Stimulated activated CD4-positive, alpha-beta T cell treated with anti-CD3 and anti-CD28 coated beads, Interleukin-1b, Interleukin-23, amount 100 ng/mL, for 1 hour (primary cell): ENCODE measurements around the gene PAIP1.
A peak's percentile ranks its signal among the peaks of the same experiment; 100 is the strongest.
"Not testable (repeated sequence)": the region's sequence is repeated elsewhere in the genome, so short reads cannot be mapped to it uniquely, and the experiment has no call there.

ENCODE experiments used
- DNase-seq, 2 donors: peaks; one replicate each; pipeline ENCODE4 v3.0.0-alpha.2; 2020; ENCODE audit warnings: low read depth in 2 of 2

The PAIP1 gene, protein sequence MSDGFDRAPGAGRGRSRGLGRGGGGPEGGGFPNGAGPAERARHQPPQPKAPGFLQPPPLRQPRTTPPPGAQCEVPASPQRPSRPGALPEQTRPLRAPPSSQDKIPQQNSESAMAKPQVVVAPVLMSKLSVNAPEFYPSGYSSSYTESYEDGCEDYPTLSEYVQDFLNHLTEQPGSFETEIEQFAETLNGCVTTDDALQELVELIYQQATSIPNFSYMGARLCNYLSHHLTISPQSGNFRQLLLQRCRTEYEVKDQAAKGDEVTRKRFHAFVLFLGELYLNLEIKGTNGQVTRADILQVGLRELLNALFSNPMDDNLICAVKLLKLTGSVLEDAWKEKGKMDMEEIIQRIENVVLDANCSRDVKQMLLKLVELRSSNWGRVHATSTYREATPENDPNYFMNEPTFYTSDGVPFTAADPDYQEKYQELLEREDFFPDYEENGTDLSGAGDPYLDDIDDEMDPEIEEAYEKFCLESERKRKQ

DNA sequence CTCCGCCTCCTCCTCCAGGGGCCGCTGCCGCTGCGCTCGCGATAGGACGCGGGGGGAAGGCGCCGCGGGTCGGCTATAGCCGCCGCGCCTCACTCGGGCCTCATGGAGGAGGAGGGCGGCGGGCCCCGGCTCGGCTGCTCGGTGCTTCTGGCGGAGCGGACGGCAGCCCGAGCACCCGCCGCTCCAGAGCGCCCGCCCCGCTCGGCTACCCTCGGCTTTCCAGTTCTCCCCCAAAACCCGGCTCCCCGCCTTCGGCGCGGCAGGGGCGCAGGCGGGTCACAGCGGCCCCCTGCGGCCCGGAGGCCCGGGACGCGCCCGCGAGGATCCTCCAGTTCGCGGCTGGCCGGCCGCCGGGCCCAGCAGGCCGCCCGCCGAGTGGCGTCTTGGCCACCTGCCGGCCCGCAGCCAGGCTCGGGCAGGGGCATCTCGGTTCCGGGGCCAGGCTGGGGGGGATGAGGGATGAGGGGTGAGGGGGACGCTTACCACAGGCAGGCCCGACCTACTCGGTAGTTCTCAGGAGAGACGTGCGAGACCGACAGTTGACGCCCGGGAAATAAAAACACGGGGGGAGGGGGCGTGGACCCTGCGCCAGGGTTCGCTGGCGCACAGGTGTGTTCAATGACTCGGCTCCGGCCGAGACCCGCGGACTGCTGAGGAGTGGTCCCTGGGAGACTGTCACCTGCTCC lies at the start of gene PAIP1:
Gene PAIP1 (minus strand): TSS at position 221 of the 686 bp plus-strand sequence. CDS start 231 bp downstream, outside the sequence.
- peak; percentile 47 to 58 for DNase-seq

DNA sequence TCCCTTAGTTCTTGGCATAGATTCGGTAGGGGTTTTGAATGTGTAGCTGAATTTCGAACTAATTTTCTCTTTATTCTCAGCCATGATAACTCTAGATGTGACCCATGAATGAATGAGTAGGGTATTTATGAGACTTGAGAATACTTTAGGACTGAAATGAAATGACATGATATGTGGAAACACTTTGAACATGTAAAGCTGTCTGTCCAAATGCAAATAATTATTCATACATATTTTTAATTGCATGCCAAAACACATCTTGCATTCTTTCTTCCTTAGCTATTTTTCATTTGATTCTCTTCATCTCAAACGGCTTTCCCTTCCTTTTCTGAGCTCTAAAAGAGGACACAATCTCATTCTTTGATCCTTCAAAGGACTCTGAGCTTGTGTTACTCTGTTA lies 49.5 kb upstream of the PAIP1 start:
- DNase-seq = no peak

DNA sequence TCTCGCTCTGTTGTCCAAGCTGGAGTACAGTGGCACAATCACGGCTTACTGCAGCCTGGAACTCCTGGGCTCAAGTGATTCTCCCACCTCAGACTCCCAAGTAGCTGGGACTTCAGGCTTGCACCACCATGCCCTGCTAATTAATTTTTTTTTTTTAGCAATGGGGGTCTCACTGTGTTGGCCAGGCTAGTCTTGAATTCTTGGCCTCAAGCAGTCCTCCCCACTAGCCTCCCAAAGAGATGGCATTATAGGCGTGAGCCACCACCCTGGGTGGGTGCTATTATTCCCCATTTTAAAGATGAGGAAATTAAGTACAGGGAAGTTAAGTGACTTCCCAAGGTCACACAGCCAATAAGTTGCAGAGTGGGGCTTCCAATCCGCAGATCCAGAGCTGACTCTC lies 47.8 kb upstream of the PAIP1 start:
- no peak for DNase-seq

DNA sequence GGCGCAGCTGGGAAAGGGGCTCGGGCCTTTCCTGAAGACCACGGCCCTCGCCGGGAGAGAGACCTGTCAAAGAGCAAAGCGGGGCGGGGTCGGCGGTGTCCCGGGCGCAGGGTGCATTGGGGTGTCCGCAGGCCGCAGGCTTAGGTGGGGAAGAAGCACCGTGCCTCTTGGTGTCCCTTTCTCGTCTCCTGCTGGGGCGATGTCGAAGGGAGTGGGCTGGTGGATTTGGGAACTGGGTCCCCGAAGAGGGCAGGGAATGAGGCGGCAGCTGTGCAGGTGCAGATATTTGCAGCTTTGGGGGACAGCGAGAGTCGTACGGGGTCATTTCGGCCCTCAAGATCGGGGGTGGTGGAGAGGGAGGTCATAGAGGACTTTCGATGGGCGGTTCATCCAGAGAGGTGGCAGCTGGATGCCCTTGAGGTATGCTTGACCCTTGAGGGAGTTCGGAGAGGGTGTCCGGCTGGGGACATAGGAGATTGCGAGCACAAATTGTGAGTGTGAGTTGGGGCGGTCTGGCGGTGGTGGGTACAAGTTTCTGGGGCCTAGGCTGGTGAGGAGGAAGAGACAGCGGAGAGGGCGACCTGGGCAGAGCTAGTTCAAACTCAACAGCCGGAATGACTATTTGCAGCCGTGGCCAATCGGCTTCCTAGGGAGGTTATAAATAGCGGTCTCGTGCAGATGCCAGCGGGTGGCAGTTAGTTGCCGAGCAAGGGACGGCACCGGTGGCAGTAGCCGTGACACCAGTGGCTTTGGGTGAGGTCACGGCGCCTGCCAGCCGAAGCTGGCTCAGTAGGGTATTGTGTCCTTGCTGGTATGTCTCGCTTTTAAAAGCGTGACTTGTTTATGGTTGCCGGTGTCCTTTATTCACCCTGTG lies 46.7 kb upstream of the PAIP1 start:
- peak in 1 of 2 donors; percentile 30 for DNase-seq

DNA sequence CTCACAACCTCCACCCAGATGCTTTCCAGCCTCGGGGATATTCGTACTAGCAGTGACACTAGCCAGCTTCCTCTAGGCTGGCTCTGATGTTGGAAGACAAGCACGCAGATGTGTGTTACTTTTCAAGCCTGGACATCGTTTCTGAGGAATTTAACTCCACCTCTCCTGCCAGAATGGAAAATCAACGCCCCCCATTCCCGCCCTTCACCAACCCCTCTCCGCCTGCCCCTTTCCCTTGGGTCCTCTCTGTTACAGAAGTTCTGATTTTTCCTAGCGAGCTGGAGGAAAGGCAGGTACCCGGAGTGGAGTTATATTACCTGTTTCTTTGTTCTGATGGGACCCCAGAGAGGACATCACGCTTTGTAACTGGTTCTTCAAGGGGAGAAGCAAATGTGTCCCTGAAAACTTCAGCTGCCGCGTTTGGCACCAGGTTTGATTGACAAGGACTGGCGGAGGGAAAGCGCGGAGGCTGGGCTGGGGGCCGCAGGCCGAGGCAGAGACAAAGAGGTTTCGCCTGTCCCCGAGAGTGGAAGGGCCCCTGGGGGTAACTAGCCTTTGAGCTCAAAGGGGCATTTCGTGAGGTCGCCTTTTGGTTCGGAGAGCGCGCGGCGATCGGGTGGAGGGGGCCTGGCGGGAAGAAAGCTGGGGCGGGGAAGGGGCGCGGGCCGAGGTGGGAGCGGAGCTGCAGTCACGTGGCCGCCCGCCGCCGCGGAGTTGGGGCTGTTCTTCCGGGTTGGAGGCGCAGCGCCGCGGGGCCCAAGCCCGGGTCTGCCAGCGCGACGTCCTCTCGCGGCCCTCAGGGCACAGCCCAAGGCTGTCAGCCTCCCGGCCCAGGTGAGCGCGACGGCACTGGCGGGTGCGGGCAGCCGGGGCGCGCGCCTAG lies 45.8 kb upstream of the PAIP1 start, which contains the start of gene NNT:
Gene NNT (plus strand): TSS at position 720 of the 883 bp plus-strand sequence. CDS start 6,016 bp downstream, outside the sequence.
- peak; percentile 32 to 44 for DNase-seq

DNA sequence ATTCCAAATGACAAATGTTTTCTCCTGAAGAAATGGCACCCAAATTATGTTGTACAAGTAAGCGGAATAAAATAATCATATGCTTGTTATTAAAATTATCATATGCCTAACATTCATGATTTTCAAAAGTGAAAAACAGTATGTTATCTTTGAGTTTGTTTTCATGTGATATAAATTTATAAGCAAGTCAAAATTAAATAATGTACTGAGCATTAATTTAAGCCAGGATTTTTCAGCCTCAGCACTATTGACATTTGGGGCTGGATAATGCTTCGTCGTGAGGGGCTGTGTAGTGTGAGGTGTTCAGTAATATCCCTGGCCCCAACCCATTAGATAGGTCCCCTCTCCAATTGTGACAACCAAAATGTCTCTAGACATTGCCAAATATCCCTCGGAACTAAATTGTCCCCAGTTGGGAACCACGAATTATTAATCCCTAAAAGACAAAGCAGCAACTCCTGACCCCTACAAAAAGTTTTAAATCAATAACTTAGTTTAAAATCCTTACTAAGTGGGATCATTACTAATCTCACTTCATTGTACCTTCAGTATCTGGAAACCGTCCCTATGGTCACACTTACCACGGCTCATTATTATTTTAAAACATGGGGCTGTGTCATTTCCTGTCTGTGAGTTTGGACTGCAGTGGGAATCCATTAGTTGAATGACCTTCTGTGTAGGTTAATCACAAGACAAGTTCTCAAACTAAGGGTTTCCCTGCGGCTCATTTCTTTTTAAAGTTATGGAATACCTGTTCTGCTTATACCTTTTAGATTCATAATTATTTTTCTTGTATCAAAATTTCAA lies 44.8 kb upstream of the PAIP1 start:
- no peak for DNase-seq

DNA sequence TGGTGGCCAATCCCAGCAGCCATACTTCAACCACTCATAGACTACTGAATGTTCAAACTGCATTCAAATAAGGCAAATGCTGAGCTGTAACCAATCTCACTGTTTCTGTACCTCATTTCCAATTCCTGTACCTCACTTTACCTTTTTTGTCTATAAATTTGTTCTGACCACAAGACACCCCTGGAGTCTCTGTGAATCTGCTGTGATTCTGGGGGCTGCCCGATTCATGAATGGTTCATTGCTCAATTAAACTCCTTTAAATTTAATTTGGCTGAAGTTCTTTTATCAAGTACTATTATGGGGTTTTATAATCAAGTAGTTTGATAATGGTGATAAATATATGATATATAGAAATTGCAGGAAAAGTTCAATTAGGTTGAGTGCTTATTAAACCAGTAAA lies 42.0 kb upstream of the PAIP1 start:
- DNase-seq = not testable (repeated sequence)

DNA sequence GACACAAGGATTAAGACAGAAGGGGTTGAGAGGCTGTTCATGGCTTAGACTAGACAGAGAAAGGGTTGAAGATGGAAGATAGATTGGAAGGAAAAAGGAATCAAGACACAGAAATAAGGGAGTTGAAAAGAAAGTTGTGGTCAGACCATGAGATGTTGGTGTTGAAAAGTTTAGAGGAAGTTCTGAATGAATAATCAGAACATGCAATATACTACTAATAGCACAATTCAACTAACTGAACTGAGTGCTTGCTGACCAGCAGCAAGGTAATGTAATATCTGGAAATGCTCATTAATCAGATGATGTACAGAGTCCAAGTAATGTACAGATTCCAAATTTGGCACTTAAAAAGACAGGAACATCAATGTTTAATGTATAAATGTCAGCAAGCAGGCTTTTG lies 35.5 kb upstream of the PAIP1 start:
- no peak for DNase-seq

DNA sequence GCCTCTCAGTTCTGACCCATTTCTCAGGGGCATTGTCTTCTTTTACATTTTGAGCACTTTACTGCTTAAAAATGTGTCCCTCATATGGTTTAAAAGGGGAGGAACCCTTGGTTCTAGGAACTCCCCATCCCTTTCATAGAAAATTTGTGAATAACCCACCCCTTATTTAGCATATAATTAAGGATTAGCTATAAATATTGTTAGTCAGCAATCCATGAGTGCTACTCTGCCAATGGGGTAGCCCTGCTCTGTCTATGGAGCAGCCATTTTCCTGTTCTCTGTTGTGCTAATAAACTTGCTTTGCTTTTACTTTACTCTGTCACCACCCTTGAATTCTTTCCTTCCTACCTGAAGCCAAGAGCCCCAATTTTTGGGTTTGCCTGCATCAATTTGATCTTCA lies 33.8 kb upstream of the PAIP1 start:
- no peak for DNase-seq

DNA sequence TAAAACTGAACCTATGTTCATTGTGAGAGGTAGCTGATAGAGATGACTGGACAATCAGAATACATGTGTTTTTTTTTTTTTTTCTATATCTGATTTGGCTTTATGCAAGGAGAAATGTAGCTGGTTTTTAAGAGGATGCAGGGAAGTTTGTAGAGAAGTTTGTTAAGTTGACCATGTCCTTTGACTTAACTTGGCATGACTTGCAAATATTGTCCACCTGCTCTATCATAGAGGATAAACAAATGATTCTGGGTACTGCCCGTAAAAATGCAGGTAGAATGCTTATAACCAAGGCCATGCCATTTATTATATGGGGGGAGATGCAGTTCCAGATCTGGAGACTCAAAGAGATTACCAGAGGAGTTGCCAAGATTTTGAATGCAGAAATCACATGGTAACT lies 32.4 kb upstream of the PAIP1 start:
- DNase-seq = no peak

DNA sequence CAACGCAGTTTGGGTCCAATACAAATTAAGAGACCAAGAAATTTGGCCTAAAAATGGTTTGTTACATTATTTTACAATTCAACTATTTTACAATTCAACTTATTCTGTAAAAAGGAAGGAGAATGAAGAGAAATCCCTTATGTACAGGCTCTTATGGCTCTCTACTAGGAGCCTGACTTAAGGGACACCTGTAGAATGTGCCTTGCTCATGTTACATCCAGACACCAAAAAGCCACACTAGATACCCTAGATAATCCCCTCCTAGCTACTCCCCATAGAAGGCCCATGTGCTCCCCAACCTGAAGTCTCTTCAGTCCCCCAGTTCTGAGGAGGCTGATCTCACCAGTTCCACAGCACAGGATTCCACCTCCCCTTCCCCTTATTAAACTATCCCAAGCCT lies 32.0 kb upstream of the PAIP1 start:
- no peak for DNase-seq

DNA sequence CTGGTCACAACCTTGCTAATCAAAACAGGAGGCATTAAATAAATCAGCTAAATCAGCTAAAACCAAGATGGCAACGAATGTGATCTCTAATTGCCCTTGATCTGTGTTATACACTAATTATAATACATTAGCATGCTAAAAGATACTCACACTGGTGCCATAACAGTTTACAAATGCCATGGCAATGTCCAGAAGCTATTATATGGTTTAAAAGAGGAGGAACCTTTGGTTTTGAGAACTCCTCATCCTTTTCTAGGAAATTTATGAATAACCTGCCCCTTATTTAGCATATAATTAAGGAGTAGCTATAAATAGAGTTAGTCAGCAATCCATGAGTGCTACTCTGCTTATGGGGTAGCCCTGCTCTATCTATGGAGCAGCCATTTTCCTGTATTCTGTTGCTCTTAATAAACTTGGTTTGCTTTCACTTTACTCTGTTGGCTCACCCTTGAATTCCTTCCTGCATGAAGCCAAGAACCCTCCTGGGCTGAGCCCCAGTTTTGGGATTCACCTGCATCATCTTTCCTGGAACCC lies 27.4 kb upstream of the PAIP1 start:
- no peak for DNase-seq

DNA sequence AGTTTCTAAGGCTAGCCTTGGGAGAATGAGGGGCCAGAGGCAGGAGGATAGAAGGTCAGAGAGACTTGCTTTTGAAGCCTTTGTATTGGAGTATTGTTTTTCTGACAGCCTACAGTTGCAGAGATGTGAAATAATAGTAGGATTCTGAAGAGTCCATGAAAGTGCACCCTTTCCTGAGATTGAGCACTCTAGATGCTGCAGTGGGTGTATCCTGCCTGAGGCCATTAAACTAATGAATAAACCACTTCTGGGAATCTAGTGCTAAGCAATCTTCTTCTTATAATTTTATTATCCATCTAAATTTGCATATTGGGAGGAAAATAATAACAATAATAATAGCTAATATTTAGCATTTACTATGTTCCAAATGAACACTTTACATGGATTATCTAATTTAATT lies 26.8 kb upstream of the PAIP1 start:
- DNase-seq = no peak

DNA sequence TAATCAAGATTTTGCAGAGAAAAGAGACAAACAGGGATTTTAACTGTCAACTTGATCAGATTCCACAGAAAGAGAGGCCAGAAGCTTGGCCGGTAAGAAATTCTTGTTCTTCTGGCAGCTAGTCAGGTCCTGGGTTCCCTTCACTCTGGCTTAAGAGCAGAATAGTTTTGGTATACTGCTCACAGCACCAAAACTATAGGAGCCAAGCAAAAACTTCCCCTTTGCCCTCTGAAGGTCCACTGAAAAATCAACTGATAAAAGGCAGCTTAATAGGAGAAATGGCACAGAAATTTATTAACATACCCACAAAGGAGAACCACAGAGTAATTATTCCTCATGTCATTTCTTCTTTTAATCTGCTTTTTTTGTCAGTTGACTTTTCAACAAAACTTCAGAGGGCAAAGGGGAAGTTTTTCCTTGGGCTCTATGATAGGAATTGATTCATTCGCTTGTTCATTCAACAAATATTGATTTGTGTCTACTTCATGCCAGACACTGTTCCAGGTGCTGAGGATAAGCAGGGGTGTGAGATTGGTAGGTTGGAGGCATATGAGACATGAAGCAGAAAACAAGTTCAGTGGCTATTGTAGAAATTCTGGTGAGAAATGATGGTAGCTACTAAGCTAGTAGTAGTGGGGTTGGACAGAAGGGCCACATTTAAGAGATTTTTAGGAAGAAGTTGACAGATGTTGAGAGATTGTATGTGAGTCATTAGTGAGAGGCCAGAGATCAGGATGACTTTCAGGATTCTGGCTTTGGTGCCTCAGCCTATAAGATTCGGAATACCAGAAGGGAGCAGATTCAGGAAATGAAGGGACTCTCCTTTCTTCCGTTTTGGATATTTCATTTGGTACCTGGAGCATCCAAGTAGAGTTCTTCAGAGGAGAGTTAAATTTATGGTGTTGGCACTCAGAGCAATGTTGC lies 25.5 kb upstream of the PAIP1 start:
- DNase-seq = no peak

DNA sequence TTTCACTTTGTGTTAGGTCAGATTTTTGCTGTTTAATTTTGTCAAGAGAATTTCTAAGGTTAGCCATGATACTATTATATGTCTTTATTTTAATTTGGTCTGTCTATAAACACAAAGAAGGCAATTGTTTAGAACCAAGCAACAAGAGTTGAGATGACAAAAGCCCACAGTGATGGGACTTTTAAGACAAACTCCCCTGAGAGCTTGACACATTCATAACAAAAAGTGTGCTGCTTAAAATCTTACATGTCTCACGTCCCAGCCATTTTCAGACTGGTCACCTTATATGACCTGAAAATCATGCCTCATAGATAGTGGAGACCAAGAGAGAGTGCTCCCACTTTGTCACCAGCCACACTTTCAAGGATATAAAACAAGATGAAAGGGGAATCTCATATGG lies 24.5 kb upstream of the PAIP1 start:
- no peak for DNase-seq

DNA sequence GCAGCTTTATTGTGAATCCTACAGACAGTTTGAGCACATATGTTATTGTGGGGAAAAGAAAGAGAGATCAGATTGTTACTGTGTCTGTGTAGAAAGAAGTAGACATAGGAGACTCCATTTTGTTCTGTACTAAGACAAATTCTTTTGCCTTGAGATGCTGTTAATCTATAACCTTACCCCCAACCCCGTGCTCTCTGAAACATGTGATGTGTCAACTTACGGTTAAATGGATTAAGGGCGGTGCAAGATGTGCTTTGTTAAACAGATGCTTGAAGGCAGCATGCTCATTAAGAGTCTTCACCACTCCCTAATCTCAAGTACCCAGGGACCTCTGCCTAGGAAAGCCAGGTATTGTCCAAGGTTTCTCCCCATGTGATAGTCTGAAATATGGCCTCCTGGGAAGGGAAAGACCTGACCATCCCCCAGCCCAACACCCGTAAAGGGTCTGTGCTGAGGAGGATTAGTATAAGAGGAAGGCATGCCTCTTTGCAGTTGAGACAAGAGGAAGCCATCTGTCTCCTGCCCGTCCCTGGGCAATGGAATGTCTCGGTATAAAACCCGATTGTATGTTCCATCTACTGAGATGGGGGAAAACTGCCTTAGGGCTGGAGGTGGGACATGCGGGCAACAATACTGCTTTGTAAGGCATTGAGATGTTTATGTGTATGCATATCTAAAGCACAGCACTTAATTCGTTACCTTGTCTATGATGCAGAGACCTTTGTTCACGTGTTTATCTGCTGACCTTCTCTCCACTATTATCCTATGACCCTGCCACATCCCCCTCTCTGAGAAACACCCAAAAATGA lies 23.7 kb upstream of the PAIP1 start:
- not testable (repeated sequence) for DNase-seq

DNA sequence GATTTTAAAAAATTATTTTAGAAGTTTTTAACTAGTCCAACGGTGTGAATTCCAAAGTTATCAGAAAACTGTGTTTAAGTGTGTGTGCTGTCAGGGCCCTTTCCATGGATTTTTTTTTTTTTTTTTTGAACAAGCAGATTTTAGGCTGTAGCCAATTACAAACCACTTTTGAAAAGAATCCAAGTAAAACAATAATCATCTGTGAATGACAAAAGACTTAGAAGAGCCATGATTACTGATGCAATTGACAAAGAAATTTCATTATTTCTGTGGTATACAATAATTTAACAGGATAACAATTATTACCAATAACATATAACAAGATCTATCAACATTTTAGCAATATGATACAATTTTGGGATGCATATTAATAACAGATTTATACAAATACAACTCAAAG lies 16.2 kb upstream of the PAIP1 start:
- no peak for DNase-seq

DNA sequence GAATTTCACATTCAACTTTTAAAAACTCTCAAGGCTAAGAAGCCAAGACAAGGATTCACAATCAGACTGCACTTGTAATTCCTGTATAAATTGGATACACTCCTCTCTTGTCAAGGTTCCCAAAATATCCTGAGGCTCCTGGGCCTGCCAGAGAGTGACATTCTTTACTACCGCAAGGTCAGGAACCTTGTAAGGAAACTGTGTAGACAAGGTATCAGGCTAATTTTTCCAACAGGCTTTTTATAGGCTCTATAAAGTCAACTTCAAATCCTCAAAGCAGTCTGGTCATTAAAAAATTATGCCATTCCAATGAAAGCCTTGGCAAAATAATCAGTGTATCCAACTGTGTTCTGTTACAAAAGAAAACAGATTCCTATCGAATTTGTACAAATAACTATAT lies 15.5 kb upstream of the PAIP1 start:
- DNase-seq = no peak
